HepG2 (cell line): ENCODE measurements around the gene AQP11. TPM values are rescaled to one million over a fixed set of nuclear protein-coding genes. Genes with fewer than 3 reads are reported as not detected.
A peak's percentile ranks its signal among the peaks of the same experiment; 100 is the strongest.

ENCODE experiments used
- CBX2 ChIP-seq, 2 experiments: fragments of 200-600 bp in 1 of 2; sonication (generic); formaldehyde crosslinking in 1 of 2; IDR thresholded peaks; 2 replicates each; pipeline versions ENCODE4 v1.7.0 to v1.8.1; 2018 to 2022; ENCODE audit warnings: low read depth in 2 of 2, low read length in 1 of 2, mild to moderate bottlenecking in 1 of 2, missing genetic modification reagents in 1 of 2
- CCDC6 ChIP-seq: sonication (generic); formaldehyde crosslinking; IDR thresholded peaks from 2 replicates; pipeline ENCODE4 v1.8.1; 2022; ENCODE audit warnings: mild to moderate bottlenecking, missing genetic modification reagents, moderate library complexity
- CHCHD3 ChIP-seq: sonication (generic); formaldehyde crosslinking; IDR thresholded peaks from 2 replicates; pipeline ENCODE4 v1.8.0; 2022; ENCODE audit warnings: mild to moderate bottlenecking, missing genetic modification reagents, moderate library complexity
- ELF3 ChIP-seq: IDR thresholded peaks from 2 replicates; pipeline ENCODE4 v1.6.1; 2016; ENCODE audit warnings: missing genetic modification reagents, missing compliant biosample characterization
- LRRFIP1 ChIP-seq: sonication (generic); formaldehyde crosslinking; conservative IDR thresholded peaks from 2 replicates; pipeline ENCODE4 v1.4.0; 2020; ENCODE audit warnings: missing genetic modification reagents
- TBX2 ChIP-seq: sonication (generic); formaldehyde crosslinking; IDR thresholded peaks from 2 replicates; pipeline ENCODE4 v1.5.0; 2020; ENCODE audit warnings: missing genetic modification reagents, mild to moderate bottlenecking, borderline replicate concordance
- THAP9 ChIP-seq: sonication (generic); formaldehyde crosslinking; IDR thresholded peaks from 2 replicates; pipeline ENCODE4; 2020; ENCODE audit warnings: missing genetic modification reagents, mild to moderate bottlenecking, borderline replicate concordance
- ZNF343 ChIP-seq: sonication (generic); formaldehyde crosslinking; IDR thresholded peaks from 2 replicates; pipeline ENCODE4 v1.4.0; 2020; ENCODE audit warnings: mild to moderate bottlenecking, missing genetic modification reagents
- ZNF501 ChIP-seq: sonication (generic); formaldehyde crosslinking; IDR thresholded peaks from 2 replicates; pipeline ENCODE4 v1.5.1; 2020; ENCODE audit warnings: mild to moderate bottlenecking, moderate library complexity, missing genetic modification reagents
- ZNF609 ChIP-seq: sonication (generic); formaldehyde crosslinking; IDR thresholded peaks from 2 replicates; pipeline ENCODE4 v1.4.0; 2020; ENCODE audit warnings: mild to moderate bottlenecking, missing genetic modification reagents, borderline replicate concordance
- ZNF761 ChIP-seq: sonication (generic); formaldehyde crosslinking; conservative IDR thresholded peaks from 2 replicates; pipeline ENCODE4 v1.4.0; 2020; ENCODE audit warnings: mild to moderate bottlenecking, missing genetic modification reagents
- ZNF839 ChIP-seq: sonication (generic); formaldehyde crosslinking; IDR thresholded peaks from 2 replicates; pipeline ENCODE4 v1.4.0; 2020; ENCODE audit warnings: missing genetic modification reagents, mild to moderate bottlenecking, borderline replicate concordance
- polyA plus RNA-seq, 8 experiments: library from polyadenylated mRNA; depleted of rRNA in 3 of 8; stranded (reverse) in 7 of 8; unstranded in 1 of 8; fragments of >200 nt; fragmentation: Illumina TruSeq in 4 of 8; extraction: Trizol in 4 of 8; gene quantifications; 2 replicates each; pipeline versions ENCODE4 v1.2.1 to v1.2.3, GENCODE V29; 2011 to 2016; ENCODE audit warnings: low read depth in 4 of 8, missing spikeins in 1 of 8, mixed read lengths in 1 of 8; ENCODE audit not compliant: insufficient read depth in 1 of 8
- total RNA-seq, 5 experiments: library from RNA; depleted of rRNA; stranded (reverse); fragments of >200 nt; fragmentation: Illumina TruSeq; extraction: Trizol; gene quantifications; 2 replicates each; pipeline ENCODE4 v1.2.3, GENCODE V29; 2016; ENCODE audit warnings: low read depth in 1 of 5
- TF ChIP-seq, protein P1 (sequence below): sonication (generic); formaldehyde crosslinking; IDR thresholded peaks from 2 replicates; pipeline ENCODE4 v1.4.0; 2020; ENCODE audit warnings: mild to moderate bottlenecking, missing genetic modification reagents
- TF ChIP-seq, protein P2 (sequence below): sonication (generic); formaldehyde crosslinking; IDR thresholded peaks from 2 replicates; pipeline ENCODE4 v1.9.0; 2021; ENCODE audit warnings: missing genetic modification reagents, mild to moderate bottlenecking, borderline replicate concordance

Gene AQP11
- total and polyA plus RNA-seq, 2 of the 13 experiments (the other 11 are each of a cell fraction or from before 2014, with no cell fraction given): 10.4 to 15.3 TPM

GRCh38 chr11:77590194-77590782 lies 535 bp downstream of the AQP11 start (continued):
- TF ChIP-seq CBX2 (IDR thresholded peaks at IDR 0.05; ENCODE audit: low read depth, low read length) (no peak), CBX2 (CRISPR knock-in tag; IDR thresholded peaks at IDR 0.05; ENCODE audit: low read depth) (peak; percentile 79; the same call in 1 of the 2 replicates), TBX2 (peak; percentile 68; the same call in 1 of the 2 replicates), THAP9 (CRISPR knock-in tag) (0 out of 2 replicates have a peak, but pooled peaks have one; percentile 38), ELF3 (CRISPR knock-in tag) (peak; percentile 57; the same call in 1 of the 2 replicates), ZNF501 (CRISPR knock-in tag) (peak; percentile 80), ZNF343 (CRISPR knock-in tag) (no peak; the same call in 1 of the 2 replicates), LRRFIP1 (no peak), ZNF839 (peak; percentile 86; the same call in 1 of the 2 replicates), CHCHD3 (CRISPR knock-in tag) (no peak; the same call in 1 of the 2 replicates), CCDC6 (no peak; the same call in 1 of the 2 replicates), ZNF609 (no peak), ZNF761 (no peak)
- TF ChIP-seq, protein P1, sequence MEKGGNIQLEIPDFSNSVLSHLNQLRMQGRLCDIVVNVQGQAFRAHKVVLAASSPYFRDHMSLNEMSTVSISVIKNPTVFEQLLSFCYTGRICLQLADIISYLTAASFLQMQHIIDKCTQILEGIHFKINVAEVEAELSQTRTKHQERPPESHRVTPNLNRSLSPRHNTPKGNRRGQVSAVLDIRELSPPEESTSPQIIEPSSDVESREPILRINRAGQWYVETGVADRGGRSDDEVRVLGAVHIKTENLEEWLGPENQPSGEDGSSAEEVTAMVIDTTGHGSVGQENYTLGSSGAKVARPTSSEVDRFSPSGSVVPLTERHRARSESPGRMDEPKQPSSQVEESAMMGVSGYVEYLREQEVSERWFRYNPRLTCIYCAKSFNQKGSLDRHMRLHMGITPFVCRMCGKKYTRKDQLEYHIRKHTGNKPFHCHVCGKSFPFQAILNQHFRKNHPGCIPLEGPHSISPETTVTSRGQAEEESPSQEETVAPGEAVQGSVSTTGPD (CRISPR knock-in tag): 0 out of 2 replicates have a peak, but pooled peaks have one; percentile 1
- TF ChIP-seq, protein P2, sequence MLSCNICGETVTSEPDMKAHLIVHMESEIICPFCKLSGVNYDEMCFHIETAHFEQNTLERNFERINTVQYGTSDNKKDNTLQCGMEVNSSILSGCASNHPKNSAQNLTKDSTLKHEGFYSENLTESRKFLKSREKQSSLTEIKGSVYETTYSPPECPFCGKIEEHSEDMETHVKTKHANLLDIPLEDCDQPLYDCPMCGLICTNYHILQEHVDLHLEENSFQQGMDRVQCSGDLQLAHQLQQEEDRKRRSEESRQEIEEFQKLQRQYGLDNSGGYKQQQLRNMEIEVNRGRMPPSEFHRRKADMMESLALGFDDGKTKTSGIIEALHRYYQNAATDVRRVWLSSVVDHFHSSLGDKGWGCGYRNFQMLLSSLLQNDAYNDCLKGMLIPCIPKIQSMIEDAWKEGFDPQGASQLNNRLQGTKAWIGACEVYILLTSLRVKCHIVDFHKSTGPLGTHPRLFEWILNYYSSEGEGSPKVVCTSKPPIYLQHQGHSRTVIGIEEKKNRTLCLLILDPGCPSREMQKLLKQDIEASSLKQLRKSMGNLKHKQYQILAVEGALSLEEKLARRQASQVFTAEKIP: no peak
